ENCODE data around the gene EEIG2. TPM values are rescaled to one million over a fixed set of nuclear protein-coding genes. Genes with fewer than 3 reads are reported as not detected.

Gene EEIG2
- polyA plus RNA-seq, 1 of the 3 experiments (the other 2 are of a cell fraction) = 2.9 TPM

DNA sequence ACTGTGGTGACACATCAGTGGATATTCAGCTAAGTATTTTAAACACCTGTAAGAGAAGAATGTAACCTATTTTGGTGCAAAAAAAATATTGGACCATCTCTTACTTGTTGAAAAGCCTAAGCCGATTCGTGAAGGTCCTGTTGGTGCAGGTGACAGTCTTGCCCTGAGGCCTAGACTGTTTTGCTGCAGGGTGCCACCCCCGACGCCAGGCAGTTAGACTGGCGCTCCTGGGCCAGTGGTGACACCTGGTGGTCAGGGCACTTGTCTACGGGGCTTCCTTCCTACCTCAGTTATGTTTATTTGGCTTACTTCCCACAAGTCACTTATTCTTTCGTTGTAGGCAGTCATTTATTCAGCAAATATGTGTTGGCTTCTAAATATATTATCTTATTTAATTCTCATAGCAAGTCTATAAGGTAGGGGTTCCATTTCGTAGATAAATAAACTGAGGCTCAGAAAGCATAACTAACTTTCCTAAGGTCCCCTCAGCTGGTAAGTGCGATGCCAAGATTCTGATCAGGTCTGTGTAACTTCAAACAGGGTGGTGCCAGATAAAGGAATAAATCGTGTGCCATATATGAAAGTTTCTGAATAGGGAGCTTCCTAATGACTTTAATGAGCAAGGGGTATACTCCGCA lies 1.9 kb downstream of the EEIG2 start (continued):
- TF ChIP-seq RFX5 (IDR thresholded peaks at IDR 0.05; ENCODE audit: low read length) (no peak), MEF2A (IDR thresholded peaks at IDR 0.05; ENCODE audit: borderline replicate concordance, low read depth) (no peak), SMC3 (IDR thresholded peaks at IDR 0.05; ENCODE audit: low read depth, low read length) (peak; percentile 52), TEAD4 (IDR thresholded peaks at IDR 0.05; ENCODE audit: borderline replicate concordance, insufficient read depth) (no peak), FOXJ3 (CRISPR knock-in tag; IDR thresholded peaks at IDR 0.05) (no peak)
- TF ChIP-seq, protein P1, sequence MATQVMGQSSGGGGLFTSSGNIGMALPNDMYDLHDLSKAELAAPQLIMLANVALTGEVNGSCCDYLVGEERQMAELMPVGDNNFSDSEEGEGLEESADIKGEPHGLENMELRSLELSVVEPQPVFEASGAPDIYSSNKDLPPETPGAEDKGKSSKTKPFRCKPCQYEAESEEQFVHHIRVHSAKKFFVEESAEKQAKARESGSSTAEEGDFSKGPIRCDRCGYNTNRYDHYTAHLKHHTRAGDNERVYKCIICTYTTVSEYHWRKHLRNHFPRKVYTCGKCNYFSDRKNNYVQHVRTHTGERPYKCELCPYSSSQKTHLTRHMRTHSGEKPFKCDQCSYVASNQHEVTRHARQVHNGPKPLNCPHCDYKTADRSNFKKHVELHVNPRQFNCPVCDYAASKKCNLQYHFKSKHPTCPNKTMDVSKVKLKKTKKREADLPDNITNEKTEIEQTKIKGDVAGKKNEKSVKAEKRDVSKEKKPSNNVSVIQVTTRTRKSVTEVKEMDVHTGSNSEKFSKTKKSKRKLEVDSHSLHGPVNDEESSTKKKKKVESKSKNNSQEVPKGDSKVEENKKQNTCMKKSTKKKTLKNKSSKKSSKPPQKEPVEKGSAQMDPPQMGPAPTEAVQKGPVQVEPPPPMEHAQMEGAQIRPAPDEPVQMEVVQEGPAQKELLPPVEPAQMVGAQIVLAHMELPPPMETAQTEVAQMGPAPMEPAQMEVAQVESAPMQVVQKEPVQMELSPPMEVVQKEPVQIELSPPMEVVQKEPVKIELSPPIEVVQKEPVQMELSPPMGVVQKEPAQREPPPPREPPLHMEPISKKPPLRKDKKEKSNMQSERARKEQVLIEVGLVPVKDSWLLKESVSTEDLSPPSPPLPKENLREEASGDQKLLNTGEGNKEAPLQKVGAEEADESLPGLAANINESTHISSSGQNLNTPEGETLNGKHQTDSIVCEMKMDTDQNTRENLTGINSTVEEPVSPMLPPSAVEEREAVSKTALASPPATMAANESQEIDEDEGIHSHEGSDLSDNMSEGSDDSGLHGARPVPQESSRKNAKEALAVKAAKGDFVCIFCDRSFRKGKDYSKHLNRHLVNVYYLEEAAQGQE (IDR thresholded peaks at IDR 0.05; ENCODE audit: low read depth, low read length) = no peak
- TF ChIP-seq, protein P2, sequence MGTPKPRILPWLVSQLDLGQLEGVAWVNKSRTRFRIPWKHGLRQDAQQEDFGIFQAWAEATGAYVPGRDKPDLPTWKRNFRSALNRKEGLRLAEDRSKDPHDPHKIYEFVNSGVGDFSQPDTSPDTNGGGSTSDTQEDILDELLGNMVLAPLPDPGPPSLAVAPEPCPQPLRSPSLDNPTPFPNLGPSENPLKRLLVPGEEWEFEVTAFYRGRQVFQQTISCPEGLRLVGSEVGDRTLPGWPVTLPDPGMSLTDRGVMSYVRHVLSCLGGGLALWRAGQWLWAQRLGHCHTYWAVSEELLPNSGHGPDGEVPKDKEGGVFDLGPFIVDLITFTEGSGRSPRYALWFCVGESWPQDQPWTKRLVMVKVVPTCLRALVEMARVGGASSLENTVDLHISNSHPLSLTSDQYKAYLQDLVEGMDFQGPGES (IDR thresholded peaks at IDR 0.05; ENCODE audit: low read depth, low read length) = no peak
- TF ChIP-seq, protein P3, sequence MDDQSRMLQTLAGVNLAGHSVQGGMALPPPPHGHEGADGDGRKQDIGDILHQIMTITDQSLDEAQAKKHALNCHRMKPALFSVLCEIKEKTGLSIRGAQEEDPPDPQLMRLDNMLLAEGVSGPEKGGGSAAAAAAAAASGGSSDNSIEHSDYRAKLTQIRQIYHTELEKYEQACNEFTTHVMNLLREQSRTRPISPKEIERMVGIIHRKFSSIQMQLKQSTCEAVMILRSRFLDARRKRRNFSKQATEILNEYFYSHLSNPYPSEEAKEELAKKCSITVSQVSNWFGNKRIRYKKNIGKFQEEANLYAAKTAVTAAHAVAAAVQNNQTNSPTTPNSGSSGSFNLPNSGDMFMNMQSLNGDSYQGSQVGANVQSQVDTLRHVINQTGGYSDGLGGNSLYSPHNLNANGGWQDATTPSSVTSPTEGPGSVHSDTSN (IDR thresholded peaks at IDR 0.05) = no peak

DNA sequence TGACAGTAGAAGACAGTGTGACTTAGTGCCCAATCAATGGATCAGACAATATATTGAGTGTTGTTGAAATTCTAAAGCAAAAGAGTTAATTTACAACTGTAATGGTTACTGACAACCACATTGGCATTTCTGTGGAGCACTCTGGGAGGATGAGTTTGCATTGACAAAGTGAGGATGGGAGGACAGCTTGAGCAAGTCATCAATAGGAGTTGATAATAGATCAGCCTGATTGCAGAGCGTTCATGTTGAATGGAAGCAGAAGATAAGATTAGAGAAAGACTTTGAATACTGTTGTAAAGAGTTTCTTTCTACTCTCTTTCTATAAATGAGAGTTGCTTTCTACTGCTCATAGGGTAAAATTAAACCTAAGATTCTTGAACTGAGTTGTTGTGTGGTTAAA lies 3.9 kb downstream of the EEIG2 start:
- 100% methylated on average over 1 of the region's 1 CpG for WGBS (ENCODE audit: low lambda C conversion rate)
- POLR2A ChIA-PET = no interaction called here
- CTCF ChIA-PET = interaction anchor here (1.7 to 5.8 kb wide), 2 partner anchors 52 to 80 kb away, joined by 6 to 48 read pairs; no protein-coding TSS in a partner anchor

More for the DNA sequence above, 3.9 kb downstream of the EEIG2 start:
- no peak overlapping the region for H3K4me2 ChIP-seq
- no peaks in the 10 kb centered on the region for H3K27me3 ChIP-seq (ENCODE audit: insufficient read depth)
- no peak overlapping the region for H3K4me3 ChIP-seq (ENCODE audit: low read depth in 2 of 2, low read length in 1 of 2)
- H3K9me2 ChIP-seq = no peaks in the 10 kb centered on the region
- DNase-seq = no peak
- no peak overlapping the region for H3K27ac ChIP-seq (ENCODE audit: low read depth in 2 of 2, low read length in 1 of 2)
- H3K79me2 ChIP-seq (ENCODE audit: insufficient read depth) = peaks cover 49% of the 10 kb centered on the region
- no peaks in the 10 kb centered on the region for H3F3A ChIP-seq (replicated peaks; ENCODE audit: insufficient read depth)
- no peaks in the 10 kb centered on the region for H3K36me3 ChIP-seq (replicated peaks in 1 of 2; ENCODE audit: control insufficient read depth in 1 of 2, insufficient read depth in 2 of 2, low read length in 1 of 2)
- H3K9me3 ChIP-seq = no peaks in the 10 kb centered on the region
- H3K4me1 ChIP-seq (ENCODE audit: control insufficient read depth in 1 of 2, insufficient read depth in 2 of 2, low read depth in 1 of 2, low read length in 1 of 2) = peaks cover 9 to 12% of the 10 kb centered on the region in 2 experiments; a peak in 3 of 4 replicates
- H4K20me1 ChIP-seq (ENCODE audit: insufficient read depth) = no peaks in the 10 kb centered on the region
- no peak overlapping the region for H2AFZ ChIP-seq (ENCODE audit: low read depth)
- no peak for TF ChIP-seq JUND (IDR thresholded peaks at IDR 0.05)
- H3K9ac ChIP-seq = no peak overlapping the region

Measured in SK-N-SH (cell line).